SIG-M5 (cell line): ENCODE measurements around the gene GYG1.

Source experiments
- DNase-seq: peaks from one replicate; lab custom pipeline; 2025; lab: John Stamatoyannopoulos, UW

The GYG1 gene

GRCh38 chr3:149016669-149017541 is 25.6 kb downstream of the GYG1 start:
- DNase-seq, result no peak

GRCh38 chr3:149018247-149018646 is 26.9 kb downstream of the GYG1 start:
- DNase-seq, result no peak

- DNase-seq, result no peak
Observed at GRCh38 chr3:149019580-149019979, 28.2 kb downstream of the GYG1 start.

GRCh38 chr3:149020196-149020838 is 29.0 kb downstream of the GYG1 start:
- no peak for DNase-seq

GRCh38 chr3:149020839-149021252 is 29.5 kb downstream of the GYG1 start:
- DNase-seq, result no peak

- no peak for DNase-seq
Observed at GRCh38 chr3:149021830-149022229, 30.5 kb downstream of the GYG1 start.

- DNase-seq, result no peak
Observed at GRCh38 chr3:149023951-149024350, 32.6 kb downstream of the GYG1 start.

- DNase-seq, result no peak
Observed at GRCh38 chr3:149026718-149027117, 35.4 kb downstream of the GYG1 start.

GRCh38 chr3:149031096-149031495 is 39.8 kb downstream of the GYG1 start:
- no peak for DNase-seq

GRCh38 chr3:149037684-149038083 is 46.3 kb downstream of the GYG1 start:
- DNase-seq, result no peak

GRCh38 chr3:149038322-149038721 is 47.0 kb downstream of the GYG1 start:
- DNase-seq, result no peak

- DNase-seq, result no peak
Observed at GRCh38 chr3:149042789-149043386, 51.5 kb downstream of the GYG1 start.

- DNase-seq, result no peak
Observed at GRCh38 chr3:149044339-149045083, 53.2 kb downstream of the GYG1 start.

GRCh38 chr3:149055575-149055974 is 64.2 kb downstream of the GYG1 start:
- no peak for DNase-seq

- no peak for DNase-seq
Observed at GRCh38 chr3:149058198-149058597, 66.9 kb downstream of the GYG1 start.

- DNase-seq, result no peak
Observed at GRCh38 chr3:149058602-149059001, 67.3 kb downstream of the GYG1 start.

- no peak for DNase-seq
Observed at GRCh38 chr3:149061776-149062175, 70.4 kb downstream of the GYG1 start.

- DNase-seq, result no peak
Observed at GRCh38 chr3:149067883-149068282, 76.5 kb downstream of the GYG1 start.
